H1 (cell line): Measurements from ENCODE around the gene DAPK1. TPM values are rescaled to one million over a fixed set of nuclear protein-coding genes. Genes with fewer than 3 reads are reported as not detected.

ENCODE experiments used
- ASH2L ChIP-seq: fragments of 200-600, 300-600 bp; sonication (generic); IDR thresholded peaks from one replicate; pipeline ENCODE4 v1.7.1; 2017; ENCODE audit warnings: low read length
- CHD1 ChIP-seq: IDR thresholded peaks from 2 replicates; pipeline ENCODE4 v1.6.1; 2012; ENCODE audit warnings: low read depth, low read length, improper control_type of control experiment
- FOSL1 ChIP-seq: IDR thresholded peaks from 2 replicates; pipeline ENCODE4 v1.6.1; 2011; ENCODE audit warnings: mild to moderate bottlenecking, low read depth, low read length, moderate library complexity; ENCODE audit not compliant: insufficient read depth
- RXRA ChIP-seq: IDR thresholded peaks from 2 replicates; pipeline ENCODE4 v1.6.1; 2011; ENCODE audit warnings: low read depth, mild to moderate bottlenecking, low read length, moderate library complexity; ENCODE audit not compliant: insufficient read depth
- SP4 ChIP-seq: IDR thresholded peaks from 2 replicates; pipeline ENCODE4 v1.6.1; 2012; ENCODE audit warnings: low read length, inconsistent platforms
- SRF ChIP-seq: IDR thresholded peaks from 2 replicates; pipeline ENCODE4 v1.6.1; 2011; ENCODE audit warnings: mild to moderate bottlenecking, low read depth, low read length, moderate library complexity
- TBP ChIP-seq: IDR thresholded peaks from 2 replicates; pipeline ENCODE4 v1.6.1; 2011; ENCODE audit warnings: low read depth, low read length, improper control_type of control experiment
- polyA plus RNA-seq, 7 experiments: library from polyadenylated mRNA; depleted of rRNA in 3 of 7; stranded (reverse) in 5 of 7; unstranded in 2 of 7; fragments of >200 nt in 5 of 7; fragments of 200-250 nt in 2 of 7; gene quantifications; 1 replicate in 5 of 7; 2 replicates in 1 of 7; 4 replicates in 1 of 7; pipeline versions ENCODE4 v1.2.1 to v1.2.3, GENCODE V29; 2011 to 2013; ENCODE audit warnings: missing spikeins in 2 of 7, mixed read lengths in 2 of 7
- total RNA-seq: library from RNA; stranded (reverse); fragmentation: NEBNext Ultra II Directional; extraction: Animal tissue kit (Norgen Biotek cat#: 25700); gene quantifications from 2 replicates; pipeline ENCODE4 v1.2.1, GENCODE V29; 2021

DAPK1 gene
- total and polyA plus RNA-seq, 2 of the 8 experiments (the other 6 are each of a cell fraction or from before 2014, with no cell fraction given), result 62.4 to 131 TPM

DNA sequence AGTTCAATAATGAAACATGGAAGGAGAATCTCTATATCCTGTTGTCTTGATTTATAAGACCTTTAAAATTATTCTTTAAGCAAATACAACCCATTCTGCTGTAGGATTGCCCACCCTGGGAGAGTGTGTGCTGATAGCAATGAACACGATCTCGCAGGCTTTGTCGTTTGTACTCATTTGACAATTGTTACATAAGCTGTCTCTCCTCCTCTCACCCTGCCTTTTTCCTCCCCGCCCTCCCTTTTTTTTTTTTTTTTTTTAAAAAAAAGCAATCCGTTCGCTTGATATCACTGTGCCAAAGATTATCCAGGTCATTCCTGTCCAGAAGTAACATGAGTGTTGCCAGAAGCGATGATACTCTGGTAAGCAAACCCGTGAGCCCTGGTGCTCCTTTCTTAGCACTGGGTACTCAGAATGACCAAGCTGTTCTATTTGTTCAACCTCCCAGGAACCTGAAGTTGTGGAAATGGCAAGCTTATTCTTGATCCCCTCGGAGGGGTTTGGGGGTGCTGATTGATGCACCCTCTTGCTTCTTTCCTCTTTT is 145.5 kb downstream of the DAPK1 start (continued):
- no peak for TF ChIP-seq TBP
- TF ChIP-seq SRF, result no peak
- TF ChIP-seq CHD1, result no peak
- no peak for TF ChIP-seq FOSL1
- no peak for TF ChIP-seq SP4
- TF ChIP-seq RXRA, result no peak
- TF ChIP-seq ASH2L, result no peak
